Vagina (tissue), 2 donors: Measurements from ENCODE around the gene PUS7. TPM values are rescaled to one million over a fixed set of nuclear protein-coding genes. Genes with fewer than 3 reads are reported as not detected.

ENCODE experiments used
- DNase-seq, 2 donors: peaks; one replicate each; pipeline ENCODE4 v3.0.0-alpha.2; 2017; ENCODE audit errors: extremely low spot score in 2 of 2
- H3K27ac ChIP-seq: fragments of 200-600 bp; sonication (generic); one replicate; pipeline ENCODE4 v1.5.1; 2019
- H3K27me3 ChIP-seq: fragments of 200-600 bp; sonication (generic); one replicate; pipeline ENCODE4 v1.5.1; 2019
- H3K36me3 ChIP-seq, 2 donors: fragments of 200-600 bp; sonication (generic); one replicate each; pipeline ENCODE4 v1.5.1; 2017 to 2019
- H3K4me1 ChIP-seq: fragments of 200-600 bp; sonication (generic); one replicate; pipeline ENCODE4 v1.5.1; 2019
- H3K4me3 ChIP-seq, 2 donors: fragments of 200-600 bp; sonication (generic); 1 replicate in 1 of 2; 2 replicates in 1 of 2; pipeline ENCODE4 v1.5.1; 2016 to 2019
- H3K9me3 ChIP-seq: fragments of 200-600 bp; sonication (generic); one replicate; pipeline ENCODE4 v1.5.1; 2019
- CTCF ChIP-seq, 3 experiments: fragments of 450-650 bp in 2 of 3; fragments of 200-600 bp in 1 of 3; sonication (generic) in 1 of 3; IDR thresholded peaks; one replicate each; pipeline ENCODE4 v1.5.1; 2017 to 2019; ENCODE audit warnings: antibody characterized with exemption in 3 of 3, mild to moderate bottlenecking in 2 of 3, moderate library complexity in 2 of 3
- POLR2A ChIP-seq, 2 donors: fragments of 450-650 bp; IDR thresholded peaks; one replicate each; pipeline ENCODE4 v1.6.1; 2017; ENCODE audit warnings: antibody characterized with exemption in 2 of 2, mild to moderate bottlenecking in 2 of 2, moderate library complexity in 2 of 2
- POLR2AphosphoS5 ChIP-seq, 2 donors: sonication (generic); formaldehyde crosslinking; IDR thresholded peaks; one replicate each; pipeline ENCODE4 v1.9.0; 2017; ENCODE audit warnings: antibody characterized with exemption in 2 of 2, mild to moderate bottlenecking in 2 of 2, low read depth in 1 of 2; ENCODE audit not compliant: insufficient read depth in 1 of 2
- intact Hi-C: fragments of 100-400 bp; cut with DNase I; formaldehyde crosslinking; loops from one replicate; pipeline ENCODE4 v1.15.1; 2023
- total RNA-seq: library from RNA; depleted of rRNA; stranded (reverse); fragments of >200 nt; gene quantifications from one replicate; pipeline ENCODE4 v1.2.3, GENCODE V29; 2016

PUS7 gene
- total RNA-seq, result 16.9 TPM

GRCh38 chr7:105521717-105522463 lies at the start of gene PUS7:
Gene PUS7 (minus strand): TSS chr7:105522271. CDS start chr7:105508512, 13,759 bp downstream.
- H3K4me3 ChIP-seq, result peak within 1 kb of the TSS; percentile 66 to 71
- H3K27ac ChIP-seq, result peak within 1 kb of the TSS; percentile 67
- no peaks in the 10 kb centered on the region for H3K9me3 ChIP-seq
- intact Hi-C loops, result no loop called here
- H3K4me1 ChIP-seq, result peaks cover 21% of the 10 kb centered on the region
- no peaks in the 10 kb centered on the region for H3K36me3 ChIP-seq
- peak in 1 of 2 donors; percentile 65 for TF ChIP-seq POLR2A (IDR thresholded peaks at IDR 0.05)
- peak in 1 of 2 donors; percentile 50 for TF ChIP-seq POLR2AphosphoS5 (IDR thresholded peaks at IDR 0.05; ENCODE audit: insufficient read depth in 1 of 2, low read depth in 1 of 2)
- no peak for TF ChIP-seq CTCF (IDR thresholded peaks at IDR 0.05)
- DNase-seq, result no peak
- H3K27me3 ChIP-seq, result no peaks in the 10 kb centered on the region

GRCh38 chr7:105567821-105568220 lies 45.8 kb upstream of the PUS7 start:
- Histone ChIP-seq H3K27ac (peak overlapping the region; percentile 33), H3K36me3 (peaks cover 0 to 25% of the 10 kb centered on the region in 2 donors)
- intact Hi-C loops, result no loop called here

GRCh38 chr7:105567024-105567423 lies 45.0 kb upstream of the PUS7 start:
- no peak for DNase-seq
- intact Hi-C loops, result no loop called here
- Histone ChIP-seq H3K4me3 (no peak overlapping the region), H3K36me3 (peaks cover 0 to 31% of the 10 kb centered on the region in 2 donors), H3K27me3 (no peaks in the 10 kb centered on the region), H3K9me3 (no peaks in the 10 kb centered on the region), H3K4me1 (peaks cover 9% of the 10 kb centered on the region), H3K27ac (peak overlapping the region; percentile 33)
- TF ChIP-seq CTCF (IDR thresholded peaks at IDR 0.05), result no peak
- TF ChIP-seq POLR2AphosphoS5 (IDR thresholded peaks at IDR 0.05; ENCODE audit: insufficient read depth in 1 of 2, low read depth in 1 of 2), result no peak
- TF ChIP-seq POLR2A (IDR thresholded peaks at IDR 0.05), result no peak

More at GRCh38 chr7:105567821-105568220, 45.8 kb upstream of the PUS7 start:
- Histone ChIP-seq H3K4me3 (no peak overlapping the region), H3K4me1 (peaks cover 9% of the 10 kb centered on the region), H3K27me3 (no peaks in the 10 kb centered on the region), H3K9me3 (no peaks in the 10 kb centered on the region)
- no peak for DNase-seq
- no peak for TF ChIP-seq POLR2AphosphoS5 (IDR thresholded peaks at IDR 0.05; ENCODE audit: insufficient read depth in 1 of 2, low read depth in 1 of 2)
- no peak for TF ChIP-seq CTCF (IDR thresholded peaks at IDR 0.05)
- no peak for TF ChIP-seq POLR2A (IDR thresholded peaks at IDR 0.05)

- Histone ChIP-seq H3K27ac (no peak overlapping the region), H3K36me3 (peaks cover 0 to 46% of the 10 kb centered on the region in 2 donors), H3K4me3 (no peak overlapping the region), H3K9me3 (no peaks in the 10 kb centered on the region), H3K27me3 (no peaks in the 10 kb centered on the region), H3K4me1 (peaks cover 9% of the 10 kb centered on the region)
- no peak for DNase-seq
- intact Hi-C loops, result no loop called here
- no peak for TF ChIP-seq POLR2A (IDR thresholded peaks at IDR 0.05)
- no peak for TF ChIP-seq POLR2AphosphoS5 (IDR thresholded peaks at IDR 0.05; ENCODE audit: insufficient read depth in 1 of 2, low read depth in 1 of 2)
- TF ChIP-seq CTCF (IDR thresholded peaks at IDR 0.05), result no peak
Observed at GRCh38 chr7:105565190-105565589, 43.1 kb upstream of the PUS7 start.

- no peak overlapping the region for H3K27ac ChIP-seq
- DNase-seq, result no peak
- no peak overlapping the region for H3K4me3 ChIP-seq
- H3K36me3 ChIP-seq, result peaks cover 0 to 59% of the 10 kb centered on the region in 2 donors
- no peaks in the 10 kb centered on the region for H3K27me3 ChIP-seq
- no peaks in the 10 kb centered on the region for H3K9me3 ChIP-seq
- intact Hi-C loops, result no loop called here
- H3K4me1 ChIP-seq, result no peaks in the 10 kb centered on the region
- TF ChIP-seq POLR2A (IDR thresholded peaks at IDR 0.05), result no peak
- TF ChIP-seq CTCF (IDR thresholded peaks at IDR 0.05), result no peak
Observed at GRCh38 chr7:105559926-105560325, 37.9 kb upstream of the PUS7 start.
